GM19397 (cell line): ENCODE results near the gene TIGD1.

Source experiments
- ATAC-seq: cut with Tn5 transposase; IDR thresholded peaks from one replicate; pipeline ENCODE4 v1.9.1; 2021; ENCODE audit warnings: mild to moderate bottlenecking, moderate library complexity; ENCODE audit not compliant: unreplicated experiment

Gene TIGD1

GRCh38 chr2:232502911-232503808 lies 47.2 kb downstream of the TIGD1 start:
- no peak for ATAC-seq

- no peak for ATAC-seq
Measured at GRCh38 chr2:232502511-232502910, 47.8 kb downstream of the TIGD1 start.

GRCh38 chr2:232501794-232502390 lies 48.5 kb downstream of the TIGD1 start:
- ATAC-seq = no peak

- no peak for ATAC-seq
Measured at GRCh38 chr2:232501331-232501771, 49.0 kb downstream of the TIGD1 start.

GRCh38 chr2:232498452-232498851 lies 51.9 kb downstream of the TIGD1 start:
- no peak for ATAC-seq
